ENCODE measurements around the gene GXYLT1.

- TF ChIP-seq CTCF (IDR thresholded peaks at IDR 0.05; ENCODE audit: insufficient read depth, low read length) (no peak), POLR2AphosphoS5 (IDR thresholded peaks at IDR 0.05; ENCODE audit: low read depth) (no peak), REST (IDR thresholded peaks at IDR 0.05; ENCODE audit: insufficient replicate concordance, low read depth) (no peak)
Measured at GRCh38 chr12:42143452-42144157, 1.1 kb downstream of the GXYLT1 start.
